T-cell (primary cell): ENCODE measurements around the gene CAPZA2. TPM values are rescaled to one million over a fixed set of nuclear protein-coding genes. Genes with fewer than 3 reads are reported as not detected.
"Not testable (repeated sequence)": the region's sequence is repeated elsewhere in the genome, so short reads cannot be mapped to it uniquely, and the experiment has no call there.

Experiments used
- ATAC-seq, 4 experiments: fragments of 200-7000 bp in 3 of 4; fragments of 150-1000 bp in 1 of 4; cut with Tn5 transposase; replicated peaks in 1 of 4; 1 replicate in 3 of 4; 2 replicates in 1 of 4; pipeline ENCODE4 v1.10.0; 2021; ENCODE audit warnings: moderate library complexity in 3 of 4, mild to moderate bottlenecking in 2 of 4, moderate number of reproducible peaks in 1 of 4
- CTCF ChIA-PET, 2 donors: fragments of 300-600 bp; sonication (Branson Sonifier 250); formaldehyde crosslinking; loops; one replicate each; lab custom pipeline; 2022; ENCODE audit warnings: antibody characterized with exemption in 2 of 2; lab: Charles Lee
- POLR2A ChIA-PET, 2 donors: fragments of 300-600 bp; sonication (Branson Sonifier 250); formaldehyde crosslinking; loops; one replicate each; lab custom pipeline; 2022; ENCODE audit warnings: antibody characterized with exemption in 2 of 2; lab: Charles Lee
- DNase-seq, 35 experiments: peaks; one replicate each; pipeline versions ENCODE4 v3.0.0 to v3.0.0-alpha.2; 2013 to 2023
- H3K27ac ChIP-seq: one replicate; pipeline ENCODE4 v1.5.1; 2013; ENCODE audit warnings: low read length
- H3K27me3 ChIP-seq, 2 experiments: replicated peaks in 1 of 2; 1 replicate in 1 of 2; 2 replicates in 1 of 2; pipeline versions ENCODE4 v1.6.1 to v1.7.0; 2013; ENCODE audit warnings: low read length in 1 of 2, mixed read lengths in 1 of 2; ENCODE audit not compliant: control insufficient read depth in 2 of 2, insufficient read depth in 2 of 2; ENCODE audit errors: extremely low read depth in 1 of 2
- H3K36me3 ChIP-seq, 2 donors: 1 replicate in 1 of 2; 2 replicates in 1 of 2; pipeline versions ENCODE4 v1.6.1 to v1.7.0; 2013; ENCODE audit warnings: low read length in 1 of 2; ENCODE audit not compliant: control insufficient read depth in 2 of 2, insufficient read depth in 1 of 2; ENCODE audit errors: extremely low read depth in 1 of 2
- H3K4me1 ChIP-seq, 2 experiments: 1 replicate in 1 of 2; 2 replicates in 1 of 2; pipeline versions ENCODE4 v1.6.1 to v1.7.0; 2013; ENCODE audit warnings: low read length in 2 of 2, mixed read lengths in 1 of 2; ENCODE audit not compliant: insufficient read depth in 2 of 2, control insufficient read depth in 1 of 2; ENCODE audit errors: extremely low read depth in 1 of 2
- H3K4me3 ChIP-seq, 2 donors: 1 replicate in 1 of 2; 2 replicates in 1 of 2; pipeline versions ENCODE4 v1.5.1 to v1.7.0; 2013; ENCODE audit warnings: mild to moderate bottlenecking in 2 of 2, low read length in 1 of 2, moderate library complexity in 1 of 2; ENCODE audit not compliant: control insufficient read depth in 1 of 2; ENCODE audit errors: extremely low read depth in 1 of 2
- H3K9me3 ChIP-seq: 2 replicates; pipeline ENCODE4 v1.7.0; 2013
- H3K27ac Mint-ChIP-seq, 2 donors: one replicate each; pipeline ENCODE4 v1.8.0; 2020 to 2021; ENCODE audit warnings: mild to moderate bottlenecking in 2 of 2, mixed read lengths in 2 of 2
- H3K27me3 Mint-ChIP-seq, 2 donors: one replicate each; pipeline ENCODE4 v1.8.0; 2021 to 2022; ENCODE audit warnings: mixed read lengths in 2 of 2
- H3K36me3 Mint-ChIP-seq: one replicate; pipeline ENCODE4 v1.8.0; 2021; ENCODE audit warnings: mixed read lengths
- H3K4me1 Mint-ChIP-seq, 3 donors: one replicate each; pipeline ENCODE4 v1.8.0; 2020 to 2022; ENCODE audit warnings: mixed read lengths in 3 of 3, mild to moderate bottlenecking in 1 of 3
- H3K4me3 Mint-ChIP-seq, 3 donors: one replicate each; pipeline ENCODE4 v1.8.0; 2020 to 2022; ENCODE audit warnings: mild to moderate bottlenecking in 3 of 3, mixed read lengths in 3 of 3, moderate library complexity in 3 of 3
- H3K9me3 Mint-ChIP-seq, 3 donors: one replicate each; pipeline ENCODE4 v1.8.0; 2020 to 2022; ENCODE audit warnings: mixed read lengths in 3 of 3
- whole genome bisulfite sequencing: methylation state at CpG from one replicate; pipeline ENCODE4 v1.1.5; 2013; ENCODE audit warnings: missing lambda C conversion rate; ENCODE audit not compliant: insufficient coverage; 5-methylcytosine and 5-hydroxymethylcytosine counted together
- total RNA-seq, 35 experiments: library from RNA in 6 of 35; stranded (reverse) in 6 of 35; fragments of 120-200 nt in 1 of 35; gene quantifications; one replicate each; pipeline versions ENCODE4 v1.2.1 to v1.2.4 and lab custom pipeline; 2013 to 2026

The CAPZA2 gene
- total RNA-seq, 5 donors from 2014 or later (not counting 1 experiment from before 2014, with no cell fraction given): 93.3 to 111 (median 95.6) TPM

DNA sequence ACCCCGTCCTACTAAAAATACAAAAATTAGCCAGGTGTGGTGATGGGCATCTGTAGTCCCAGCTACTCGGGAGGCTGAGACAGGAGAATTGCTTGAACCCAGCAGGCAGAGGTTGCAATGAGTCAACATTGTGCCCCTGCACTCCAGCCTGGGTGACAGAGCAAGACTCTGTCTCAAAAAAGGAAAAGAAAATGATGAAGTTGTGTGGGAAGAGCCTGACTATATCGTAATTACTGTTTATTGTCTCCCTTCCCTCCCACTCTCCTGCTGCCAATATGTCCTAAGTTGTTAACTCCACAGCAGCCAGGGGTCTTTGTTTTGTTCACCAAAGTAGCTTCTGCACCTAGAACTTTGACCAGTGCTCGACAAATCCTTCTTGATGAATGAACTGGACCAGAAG lies 74.5 kb downstream of the CAPZA2 start:
- H3K27me3 Mint-ChIP-seq: peaks cover 15 to 19% of the 10 kb centered on the region in 2 donors
- H3K4me1 ChIP-seq, H3K9me3 Mint-ChIP-seq, DNase-seq, H3K27ac ChIP-seq, H3K9me3 ChIP-seq, ATAC-seq, H3K36me3 ChIP-seq, H3K4me3 ChIP-seq, H3K4me1 Mint-ChIP-seq, CTCF ChIA-PET, H3K27ac Mint-ChIP-seq, POLR2A ChIA-PET, H3K36me3 Mint-ChIP-seq, H3K27me3 ChIP-seq, H3K4me3 Mint-ChIP-seq: not testable (repeated sequence)
- 43% methylated on average over 1 of the region's 4 CpGs for WGBS

DNA sequence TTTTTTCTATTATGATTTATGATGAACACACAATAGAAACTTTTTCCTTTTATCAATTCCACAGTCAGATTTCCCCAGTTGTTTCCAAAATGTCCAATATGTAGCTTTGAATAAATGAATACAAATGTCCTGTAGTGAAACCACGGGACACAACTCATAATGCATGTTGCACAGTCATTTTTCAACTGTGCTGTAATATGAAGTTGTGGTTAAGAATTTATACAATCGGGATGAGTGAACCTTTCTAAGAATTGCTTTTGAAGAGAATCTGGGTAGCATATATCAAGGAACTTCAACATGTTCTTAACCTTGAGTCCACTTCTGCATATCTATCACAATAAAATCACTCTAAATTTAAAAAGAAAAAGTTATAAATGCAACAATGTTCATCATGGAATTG lies 76.3 kb downstream of the CAPZA2 start:
- Histone ChIP-seq H3K27me3 (peaks cover 0 to 3% of the 10 kb centered on the region in 2 experiments), H3K4me1 (no peaks in the 10 kb centered on the region), H3K9me3 (no peaks in the 10 kb centered on the region), H3K36me3 (no peaks in the 10 kb centered on the region), H3K4me3 (no peak overlapping the region), H3K27ac (no peak overlapping the region)
- Mint-ChIP-seq H3K36me3 (no peaks in the 10 kb centered on the region), H3K9me3 (no peaks in the 10 kb centered on the region), H3K4me1 (no peaks in the 10 kb centered on the region), H3K27me3 (peaks cover 15 to 19% of the 10 kb centered on the region in 2 donors), H3K27ac (no peak overlapping the region), H3K4me3 (no peak overlapping the region)
- DNase-seq (no peak), ATAC-seq (no peak)
- POLR2A ChIA-PET: interaction anchor here in 1 of 2 donors (0.8 kb wide), 1 partner anchor 32 kb away, joined by 5 read pairs; no protein-coding TSS in a partner anchor
- no CpG with 5 or more reads among the region's 2 CpGs for WGBS
- CTCF ChIA-PET: no interaction called here

DNA sequence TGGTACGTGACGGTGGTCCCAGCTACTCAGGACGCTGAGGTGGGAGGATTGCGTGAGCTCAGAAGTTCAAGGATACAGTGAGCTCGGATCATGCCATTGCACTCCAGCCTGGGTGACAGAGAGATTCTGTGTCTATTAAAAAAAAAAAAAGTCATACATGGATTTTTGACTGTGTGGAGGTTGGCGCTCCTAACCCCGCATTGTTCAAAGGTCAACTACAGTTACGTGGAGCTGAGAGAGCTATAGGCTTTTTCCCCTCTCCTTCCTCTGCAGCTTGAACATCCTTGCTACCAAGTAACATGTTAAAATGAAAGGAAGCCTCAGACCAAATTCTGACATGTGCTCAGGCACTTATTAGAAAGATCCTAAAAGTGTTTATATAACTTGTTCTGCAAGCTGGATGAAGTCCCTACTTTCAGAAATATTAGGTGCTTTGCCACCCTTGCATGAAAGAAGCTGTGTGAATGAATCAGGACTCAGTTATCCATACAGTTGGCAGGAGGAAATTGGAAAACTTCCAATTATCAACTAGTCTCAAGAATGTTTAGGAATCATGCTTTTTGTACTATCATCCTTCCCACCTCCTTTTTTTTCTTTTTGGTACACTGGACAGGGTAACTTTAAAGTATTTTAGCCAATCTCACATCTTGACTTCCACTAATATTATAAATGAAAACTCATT lies 78.4 kb downstream of the CAPZA2 start:
- no peak for ATAC-seq
- no peaks in the 10 kb centered on the region for H3K36me3 Mint-ChIP-seq
- DNase-seq: no peak
- H3K27me3 ChIP-seq: no peaks in the 10 kb centered on the region
- H3K4me3 Mint-ChIP-seq: no peak overlapping the region
- POLR2A ChIA-PET: no interaction called here
- H3K4me3 ChIP-seq: no peak overlapping the region
- no peaks in the 10 kb centered on the region for H3K9me3 ChIP-seq
- peaks cover 7 to 16% of the 10 kb centered on the region in 2 donors for H3K27me3 Mint-ChIP-seq
- H3K27ac Mint-ChIP-seq: no peak overlapping the region
- H3K4me1 ChIP-seq: no peaks in the 10 kb centered on the region
- no peaks in the 10 kb centered on the region for H3K36me3 ChIP-seq
- H3K27ac ChIP-seq: no peak overlapping the region
- no peaks in the 10 kb centered on the region for H3K9me3 Mint-ChIP-seq
- H3K4me1 Mint-ChIP-seq: no peaks in the 10 kb centered on the region
- whole genome bisulfite sequencing: 93% methylated on average over 4 of the region's 8 CpGs
- CTCF ChIA-PET: interaction anchor here (0.6 to 0.7 kb wide), 3 partner anchors 43 to 185 kb away, joined by 3 to 5 read pairs (median 3); no protein-coding TSS in a partner anchor

GRCh38 chr7:116942504-116942903 lies 80.1 kb downstream of the CAPZA2 start:
- POLR2A ChIA-PET: no interaction called here
- WGBS: no CpG with 5 or more reads among the region's 2 CpGs
- Histone ChIP-seq H3K4me3 (no peak overlapping the region), H3K4me1 (no peaks in the 10 kb centered on the region), H3K27me3 (peaks cover 0 to 2% of the 10 kb centered on the region in 2 experiments), H3K36me3 (no peaks in the 10 kb centered on the region), H3K9me3 (no peaks in the 10 kb centered on the region), H3K27ac (no peak overlapping the region)
- Mint-ChIP-seq H3K27me3 (peaks cover 0 to 5% of the 10 kb centered on the region in 2 donors), H3K4me1 (no peaks in the 10 kb centered on the region), H3K9me3 (no peaks in the 10 kb centered on the region), H3K4me3 (no peak overlapping the region), H3K36me3 (no peaks in the 10 kb centered on the region), H3K27ac (no peak overlapping the region)
- no peak for DNase-seq
- ATAC-seq: no peak
- CTCF ChIA-PET: interaction anchor here (0.5 to 1.4 kb wide), 2 partner anchors 67 to 183 kb away, joined by 4 to 6 read pairs; no protein-coding TSS in a partner anchor

DNA sequence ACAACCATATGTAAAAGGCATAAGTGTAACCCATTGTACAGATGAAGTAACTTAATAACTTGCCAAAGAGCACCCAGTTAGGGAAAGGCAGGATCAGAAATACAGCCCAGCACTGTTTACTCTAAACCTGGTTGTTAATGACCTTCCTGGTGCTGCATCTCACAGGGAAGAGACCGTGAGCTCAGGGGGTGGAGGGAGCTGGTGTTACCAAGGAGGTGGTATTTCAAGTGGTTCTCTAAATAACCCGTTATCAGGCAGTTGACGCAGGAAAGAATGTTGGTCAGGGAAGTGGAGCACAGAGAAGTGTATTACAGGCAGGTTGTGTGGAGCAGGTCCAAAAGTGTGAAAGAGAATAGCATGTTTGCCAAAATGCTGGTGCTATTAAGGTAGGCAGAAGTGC lies 86.5 kb downstream of the CAPZA2 start:
- peaks cover 0 to 5% (median 4%) of the 10 kb centered on the region in 3 donors for H3K4me1 Mint-ChIP-seq
- Histone ChIP-seq H3K9me3 (no peaks in the 10 kb centered on the region), H3K27ac (no peak overlapping the region), H3K36me3 (no peaks in the 10 kb centered on the region), H3K27me3 (peaks cover 0 to 2% of the 10 kb centered on the region in 2 experiments), H3K4me3 (no peak overlapping the region), H3K4me1 (peaks cover 0 to 5% of the 10 kb centered on the region in 2 experiments)
- no peaks in the 10 kb centered on the region for H3K9me3 Mint-ChIP-seq
- no peak for ATAC-seq
- no peaks in the 10 kb centered on the region for H3K27me3 Mint-ChIP-seq
- WGBS: 88% methylated on average over 3 of the region's 3 CpGs
- no peaks in the 10 kb centered on the region for H3K36me3 Mint-ChIP-seq
- ChIA-PET CTCF (no interaction called here), POLR2A (interaction anchor here in 1 of 2 donors (0.7 kb wide), 1 partner anchor 112 kb away, joined by 4 read pairs; no protein-coding TSS in a partner anchor)
- DNase-seq: no peak
- no peak overlapping the region for H3K27ac Mint-ChIP-seq
- no peak overlapping the region for H3K4me3 Mint-ChIP-seq

GRCh38 chr7:116949941-116950801 lies 87.8 kb downstream of the CAPZA2 start:
- no peaks in the 10 kb centered on the region for H3K27me3 Mint-ChIP-seq
- H3K4me1 Mint-ChIP-seq: peaks cover 11 to 15% (median 15%) of the 10 kb centered on the region in 3 donors
- no peaks in the 10 kb centered on the region for H3K9me3 Mint-ChIP-seq
- H3K9me3 ChIP-seq: no peaks in the 10 kb centered on the region
- H3K27me3 ChIP-seq: peaks cover 0 to 2% of the 10 kb centered on the region in 2 experiments
- CTCF ChIA-PET: no interaction called here
- no peaks in the 10 kb centered on the region for H3K36me3 Mint-ChIP-seq
- POLR2A ChIA-PET: no interaction called here
- H3K4me3 ChIP-seq: no peak overlapping the region
- no peak overlapping the region for H3K27ac ChIP-seq
- no peaks in the 10 kb centered on the region for H3K36me3 ChIP-seq
- no peak for ATAC-seq
- no peak overlapping the region for H3K27ac Mint-ChIP-seq
- no peak overlapping the region for H3K4me3 Mint-ChIP-seq
- H3K4me1 ChIP-seq: peaks cover 0 to 9% of the 10 kb centered on the region in 2 experiments
- DNase-seq: no peak
- 92% methylated on average over 7 of the region's 9 CpGs for WGBS
